Measurements from ENCODE around the gene RAB33B. TPM values are rescaled to one million over a fixed set of nuclear protein-coding genes. Genes with fewer than 3 reads are reported as not detected.

Gene RAB33B
- total RNA-seq, 1 experiment from 2014 or later, result 5.9 TPM

GRCh38 chr4:139522457-139522856, 68.5 kb downstream of the RAB33B start:
- intact Hi-C loops (cut with micrococcal nuclease; ENCODE audit: unreplicated experiment), result no loop called here
- TF ChIP-seq, protein P1, sequence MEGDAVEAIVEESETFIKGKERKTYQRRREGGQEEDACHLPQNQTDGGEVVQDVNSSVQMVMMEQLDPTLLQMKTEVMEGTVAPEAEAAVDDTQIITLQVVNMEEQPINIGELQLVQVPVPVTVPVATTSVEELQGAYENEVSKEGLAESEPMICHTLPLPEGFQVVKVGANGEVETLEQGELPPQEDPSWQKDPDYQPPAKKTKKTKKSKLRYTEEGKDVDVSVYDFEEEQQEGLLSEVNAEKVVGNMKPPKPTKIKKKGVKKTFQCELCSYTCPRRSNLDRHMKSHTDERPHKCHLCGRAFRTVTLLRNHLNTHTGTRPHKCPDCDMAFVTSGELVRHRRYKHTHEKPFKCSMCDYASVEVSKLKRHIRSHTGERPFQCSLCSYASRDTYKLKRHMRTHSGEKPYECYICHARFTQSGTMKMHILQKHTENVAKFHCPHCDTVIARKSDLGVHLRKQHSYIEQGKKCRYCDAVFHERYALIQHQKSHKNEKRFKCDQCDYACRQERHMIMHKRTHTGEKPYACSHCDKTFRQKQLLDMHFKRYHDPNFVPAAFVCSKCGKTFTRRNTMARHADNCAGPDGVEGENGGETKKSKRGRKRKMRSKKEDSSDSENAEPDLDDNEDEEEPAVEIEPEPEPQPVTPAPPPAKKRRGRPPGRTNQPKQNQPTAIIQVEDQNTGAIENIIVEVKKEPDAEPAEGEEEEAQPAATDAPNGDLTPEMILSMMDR (IDR thresholded peaks at IDR 0.05; ENCODE audit: unreplicated experiment), result no peak
- Mint-ChIP-seq H3K27me3 (ENCODE audit: unreplicated experiment) (no peaks in the 10 kb centered on the region), H3K36me3 (ENCODE audit: insufficient read depth, unreplicated experiment) (no peaks in the 10 kb centered on the region), H3K4me3 (ENCODE audit: low read depth, unreplicated experiment) (no peak overlapping the region), H3K9me3 (ENCODE audit: low read depth, unreplicated experiment) (no peaks in the 10 kb centered on the region), H3K27ac (ENCODE audit: unreplicated experiment) (no peak overlapping the region), H3K4me1 (ENCODE audit: low read depth, unreplicated experiment) (no peaks in the 10 kb centered on the region)
- no peak for DNase-seq
- BruUV-seq (replicated peaks), result no TSS peak
- CTCF ChIA-PET, result no interaction called here

DNA sequence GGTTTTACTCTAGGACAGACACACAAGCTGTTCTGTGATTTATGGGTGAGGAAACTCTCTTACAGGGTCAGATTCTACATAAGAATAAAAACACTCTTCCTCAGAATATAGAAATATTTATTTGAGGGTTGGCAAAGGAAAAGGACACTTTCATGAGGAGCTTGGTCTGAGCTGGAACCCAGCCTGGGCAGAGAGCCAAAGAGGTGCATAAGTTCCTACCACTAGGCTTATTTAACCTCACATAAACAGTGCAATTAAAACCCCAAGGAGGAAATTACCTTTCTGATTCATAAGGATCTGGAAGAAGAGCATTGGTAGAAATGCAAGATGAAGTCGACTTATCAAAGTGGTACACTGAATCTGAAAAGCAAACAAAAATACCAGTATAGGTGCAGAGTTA, 69.2 kb downstream of the RAB33B start:
- no peak for DNase-seq
- Mint-ChIP-seq H3K9me3 (ENCODE audit: low read depth, unreplicated experiment) (no peaks in the 10 kb centered on the region), H3K27me3 (ENCODE audit: unreplicated experiment) (no peaks in the 10 kb centered on the region), H3K4me1 (ENCODE audit: low read depth, unreplicated experiment) (no peaks in the 10 kb centered on the region), H3K36me3 (ENCODE audit: insufficient read depth, unreplicated experiment) (no peaks in the 10 kb centered on the region), H3K27ac (ENCODE audit: unreplicated experiment) (no peak overlapping the region), H3K4me3 (ENCODE audit: low read depth, unreplicated experiment) (no peak overlapping the region)
- intact Hi-C loops (cut with micrococcal nuclease; ENCODE audit: unreplicated experiment), result no loop called here
- CTCF ChIA-PET, result no interaction called here
- TF ChIP-seq, protein P1 (IDR thresholded peaks at IDR 0.05; ENCODE audit: unreplicated experiment), result no peak
- BruUV-seq (replicated peaks), result no TSS peak

GRCh38 chr4:139524062-139524631, 70.2 kb downstream of the RAB33B start:
- no peak overlapping the region for H3K4me3 Mint-ChIP-seq (ENCODE audit: low read depth, unreplicated experiment)
- no peak overlapping the region for H3K27ac Mint-ChIP-seq (ENCODE audit: unreplicated experiment)
- H3K9me3 Mint-ChIP-seq (ENCODE audit: low read depth, unreplicated experiment), result no peaks in the 10 kb centered on the region
- H3K4me1 Mint-ChIP-seq (ENCODE audit: low read depth, unreplicated experiment), result no peaks in the 10 kb centered on the region
- CTCF ChIA-PET, result no interaction called here
- TF ChIP-seq, protein P1 (IDR thresholded peaks at IDR 0.05; ENCODE audit: unreplicated experiment), result no peak
- DNase-seq, result no peak
- no peaks in the 10 kb centered on the region for H3K36me3 Mint-ChIP-seq (ENCODE audit: insufficient read depth, unreplicated experiment)
- no peaks in the 10 kb centered on the region for H3K27me3 Mint-ChIP-seq (ENCODE audit: unreplicated experiment)
- BruUV-seq (replicated peaks), result no TSS peak
- intact Hi-C loops (cut with micrococcal nuclease; ENCODE audit: unreplicated experiment), result no loop called here

DNA sequence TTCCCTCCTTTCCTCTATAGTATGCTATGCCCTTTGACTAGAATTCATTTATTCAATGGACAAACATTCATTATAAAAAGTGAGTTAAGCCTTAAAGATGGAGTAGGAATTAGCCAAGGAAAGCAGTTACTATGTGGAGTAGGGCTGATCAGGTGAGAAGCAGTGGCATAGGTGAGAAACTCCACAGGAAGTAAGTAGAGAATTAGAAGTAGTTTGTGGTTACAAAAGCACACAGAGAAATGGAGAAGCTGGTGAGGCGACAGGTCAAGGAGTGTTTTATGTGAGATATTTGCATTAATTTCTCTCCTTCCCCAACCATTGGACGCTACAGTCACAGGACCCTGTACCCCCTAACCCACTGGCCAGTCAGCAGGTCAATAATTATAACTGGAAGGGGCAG, 71.5 kb downstream of the RAB33B start:
- Mint-ChIP-seq H3K4me1 (ENCODE audit: low read depth, unreplicated experiment) (no peaks in the 10 kb centered on the region), H3K4me3 (ENCODE audit: low read depth, unreplicated experiment) (no peak overlapping the region), H3K36me3 (ENCODE audit: insufficient read depth, unreplicated experiment) (no peaks in the 10 kb centered on the region), H3K9me3 (ENCODE audit: low read depth, unreplicated experiment) (no peaks in the 10 kb centered on the region), H3K27me3 (ENCODE audit: unreplicated experiment) (no peaks in the 10 kb centered on the region), H3K27ac (ENCODE audit: unreplicated experiment) (no peak overlapping the region)
- CTCF ChIA-PET, result no interaction called here
- TF ChIP-seq, protein P1 (IDR thresholded peaks at IDR 0.05; ENCODE audit: unreplicated experiment), result no peak
- intact Hi-C loops (cut with micrococcal nuclease; ENCODE audit: unreplicated experiment), result no loop called here
- DNase-seq, result no peak
- BruUV-seq (replicated peaks), result no TSS peak

Other genes with a start within 250 kb of the RAB33B start
- gene MGARP, start 173.9 kb upstream of the RAB33B start, total RNA-seq (2022), result not detected in 2 replicates
- 45.2 and 46.2 TPM in 2 replicates for gene NAA15, start 152.6 kb upstream of the RAB33B start, total RNA-seq (2022)
- gene NDUFC1, start 151.6 kb upstream of the RAB33B start, total RNA-seq (2022), result 31.8 and 38.6 TPM in 2 replicates
- gene SETD7, start 102.1 kb downstream of the RAB33B start, total RNA-seq (2022), result 16.2 and 16.4 TPM in 2 replicates
- 31.9 and 33.7 TPM in 2 replicates for gene MGST2, start 211.7 kb downstream of the RAB33B start, total RNA-seq (2022)